AG09309 (cell line): Measurements from ENCODE around the gene CST1.
"Not testable (repeated sequence)": the region's sequence is repeated elsewhere in the genome, so short reads cannot be mapped to it uniquely, and the experiment has no call there.

Source experiments
- DNase-seq: peaks from one replicate; pipeline ENCODE4 v3.0.0-alpha.2; 2010; ENCODE audit warnings: low read depth
- H3K4me3 ChIP-seq: 2 replicates; pipeline ENCODE4 v1.5.1; 2011; ENCODE audit warnings: mild to moderate bottlenecking, low read depth, low read length, moderate library complexity; ENCODE audit not compliant: control insufficient read depth
- CTCF ChIP-seq: IDR thresholded peaks from 2 replicates; pipeline ENCODE4 v1.5.1; 2011; ENCODE audit warnings: mild to moderate bottlenecking, low read depth, low read length, inconsistent platforms; ENCODE audit not compliant: insufficient read depth, control insufficient read depth; ENCODE audit errors: missing control alignments

The CST1 gene

GRCh38 chr20:23776067-23776771, 25.5 kb upstream of the CST1 start:
- DNase-seq = no peak
- no peak overlapping the region for H3K4me3 ChIP-seq
- TF ChIP-seq CTCF = no peak

- H3K4me3 ChIP-seq = no peak overlapping the region
- DNase-seq = no peak
- TF ChIP-seq CTCF = no peak
Measured at GRCh38 chr20:23774081-23774480, 23.3 kb upstream of the CST1 start.

- DNase-seq = no peak
- H3K4me3 ChIP-seq = no peak overlapping the region
- no peak for TF ChIP-seq CTCF
Measured at GRCh38 chr20:23773579-23773978, 22.8 kb upstream of the CST1 start.

- H3K4me3 ChIP-seq = no peak overlapping the region
- DNase-seq = no peak
- TF ChIP-seq CTCF = no peak
Measured at GRCh38 chr20:23773127-23773526, 22.4 kb upstream of the CST1 start.

- no peak for DNase-seq
- TF ChIP-seq CTCF = no peak
Measured at GRCh38 chr20:23772074-23772473, 21.3 kb upstream of the CST1 start.

GRCh38 chr20:23770384-23770783, 19.6 kb upstream of the CST1 start:
- no peak for DNase-seq
- no peak for TF ChIP-seq CTCF

More at GRCh38 chr20:23772074-23772473, 21.3 kb upstream of the CST1 start:
- H3K4me3 ChIP-seq = no peak overlapping the region

GRCh38 chr20:23768520-23768919, 17.8 kb upstream of the CST1 start:
- H3K4me3 ChIP-seq, DNase-seq: not testable (repeated sequence)

More at GRCh38 chr20:23770384-23770783, 19.6 kb upstream of the CST1 start:
- no peak overlapping the region for H3K4me3 ChIP-seq
